ENCODE results near the gene IFNE. TPM values are rescaled to one million over a fixed set of nuclear protein-coding genes. Genes with fewer than 3 reads are reported as not detected.

The IFNE gene
- total and polyA plus RNA-seq, 2 donors (not counting 3 experiments of a cell fraction or from before 2014, with no cell fraction given): 0.22 to 1.4 TPM

DNA sequence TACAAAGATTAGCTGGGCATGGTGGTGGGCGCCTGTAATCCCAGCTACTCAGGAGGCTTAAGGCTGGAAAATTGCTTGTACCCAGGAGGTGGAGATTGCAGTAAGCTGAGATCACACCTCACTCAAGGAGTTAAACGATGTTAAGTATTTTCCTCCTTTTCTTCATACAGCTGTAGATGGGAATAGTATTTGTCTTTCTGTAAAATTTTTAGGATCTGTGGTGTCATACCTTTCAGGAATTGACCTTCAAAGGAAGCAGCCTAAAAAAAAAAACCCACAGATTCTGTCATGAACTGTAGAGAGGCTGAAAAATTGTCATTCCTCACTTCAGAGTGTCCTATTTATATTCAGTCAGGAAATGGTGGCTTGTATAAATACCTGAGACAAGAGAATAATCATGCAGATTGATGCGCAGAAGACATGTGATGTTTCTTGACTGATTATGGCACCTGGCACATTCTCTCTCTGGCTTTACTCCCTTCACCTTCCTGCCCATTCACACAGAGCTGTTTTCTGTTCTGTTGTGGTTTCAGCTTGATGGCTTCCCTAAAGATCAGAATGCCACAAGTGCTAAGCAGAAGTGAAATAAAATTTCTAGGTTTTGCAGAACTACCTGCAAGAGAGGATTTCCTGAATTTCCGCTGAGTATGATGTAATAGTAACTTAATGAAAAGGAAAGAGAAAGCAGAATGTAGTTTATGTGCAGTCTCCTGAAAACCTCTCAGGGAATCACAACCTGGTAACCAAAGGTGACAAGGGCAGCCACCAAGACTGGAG lies 38.1 kb downstream of the IFNE start:
- POLR2A ChIA-PET: no interaction called here
- Histone ChIP-seq H3K9me3 (replicated peaks; ENCODE audit: control insufficient read depth, insufficient read depth, low read length) (no peaks in the 10 kb centered on the region), H3K4me2 (ENCODE audit: insufficient read depth, low read length) (no peak overlapping the region), H3K9ac (replicated peaks; ENCODE audit: extremely low read depth, insufficient read depth, low read length) (no peak overlapping the region), H3K4me3 (replicated peaks in 1 of 3; ENCODE audit: insufficient read depth in 1 of 3, low read depth in 1 of 3, low read length in 3 of 3) (no peak overlapping the region), H2AFZ (ENCODE audit: low read depth, low read length) (no peak overlapping the region), H4K20me1 (replicated peaks; ENCODE audit: control insufficient read depth, extremely low read depth, insufficient read depth, low read length) (no peaks in the 10 kb centered on the region), H3K27me3 (ENCODE audit: control insufficient read depth in 2 of 2, insufficient read depth in 2 of 2, low read length in 2 of 2) (peaks cover 1 to 20% of the 10 kb centered on the region in 2 experiments), H3K79me2 (ENCODE audit: control insufficient read depth, insufficient read depth, low read length) (no peaks in the 10 kb centered on the region), H3K27ac (ENCODE audit: insufficient read depth, low read depth, low read length) (no peak overlapping the region), H3K4me1 (ENCODE audit: control insufficient read depth, extremely low read depth, insufficient read depth, low read length) (no peaks in the 10 kb centered on the region), H3K36me3 (ENCODE audit: control insufficient read depth in 2 of 2, extremely low read depth in 1 of 2, insufficient read depth in 2 of 2, low read length in 2 of 2) (no peaks in the 10 kb centered on the region), H3K9me1 (replicated peaks; ENCODE audit: control insufficient read depth, extremely low read depth, insufficient read depth, low read length) (no peaks in the 10 kb centered on the region)
- no TSS peak for BruUV-seq (replicated peaks)
- intact Hi-C loops (cut with micrococcal nuclease) (no loop called here), dilution Hi-C loops (cut with MboI; ENCODE audit: extremely low pct_ligation_motif_present, low sequenced_read_pairs) (no loop called here)
- CTCF ChIA-PET: interaction anchor here (1.4 to 2.5 kb wide), 2 partner anchors 9 to 22 kb away, joined by 3 to 14 read pairs; no protein-coding TSS in a partner anchor
- TF ChIP-seq POLR2AphosphoS5 (IDR thresholded peaks at IDR 0.05; ENCODE audit: insufficient read depth, low read depth, low read length) (no peak), MYC (IDR thresholded peaks at IDR 0.05; ENCODE audit: low read depth, low read length) (no peak), JUN (IDR thresholded peaks at IDR 0.05; ENCODE audit: borderline replicate concordance, insufficient read depth, insufficient read length, low read depth) (no peak), GATA2 (IDR thresholded peaks at IDR 0.05; ENCODE audit: insufficient read depth, insufficient read length, low read depth, low read length) (no peak), EZH2 (IDR thresholded peaks at IDR 0.05; ENCODE audit: borderline replicate concordance, low read depth, low read length, severe bottlenecking) (no peak), POLR2A (IDR thresholded peaks at IDR 0.05; ENCODE audit: low read depth, low read length) (no peak), FOS (IDR thresholded peaks at IDR 0.05; ENCODE audit: borderline replicate concordance, insufficient read depth, low read length) (no peak)
- TF ChIP-seq, protein P1, sequence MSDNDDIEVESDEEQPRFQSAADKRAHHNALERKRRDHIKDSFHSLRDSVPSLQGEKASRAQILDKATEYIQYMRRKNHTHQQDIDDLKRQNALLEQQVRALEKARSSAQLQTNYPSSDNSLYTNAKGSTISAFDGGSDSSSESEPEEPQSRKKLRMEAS (IDR thresholded peaks at IDR 0.05; ENCODE audit: insufficient read depth, insufficient read length): no peak
- TF ChIP-seq, protein P2, sequence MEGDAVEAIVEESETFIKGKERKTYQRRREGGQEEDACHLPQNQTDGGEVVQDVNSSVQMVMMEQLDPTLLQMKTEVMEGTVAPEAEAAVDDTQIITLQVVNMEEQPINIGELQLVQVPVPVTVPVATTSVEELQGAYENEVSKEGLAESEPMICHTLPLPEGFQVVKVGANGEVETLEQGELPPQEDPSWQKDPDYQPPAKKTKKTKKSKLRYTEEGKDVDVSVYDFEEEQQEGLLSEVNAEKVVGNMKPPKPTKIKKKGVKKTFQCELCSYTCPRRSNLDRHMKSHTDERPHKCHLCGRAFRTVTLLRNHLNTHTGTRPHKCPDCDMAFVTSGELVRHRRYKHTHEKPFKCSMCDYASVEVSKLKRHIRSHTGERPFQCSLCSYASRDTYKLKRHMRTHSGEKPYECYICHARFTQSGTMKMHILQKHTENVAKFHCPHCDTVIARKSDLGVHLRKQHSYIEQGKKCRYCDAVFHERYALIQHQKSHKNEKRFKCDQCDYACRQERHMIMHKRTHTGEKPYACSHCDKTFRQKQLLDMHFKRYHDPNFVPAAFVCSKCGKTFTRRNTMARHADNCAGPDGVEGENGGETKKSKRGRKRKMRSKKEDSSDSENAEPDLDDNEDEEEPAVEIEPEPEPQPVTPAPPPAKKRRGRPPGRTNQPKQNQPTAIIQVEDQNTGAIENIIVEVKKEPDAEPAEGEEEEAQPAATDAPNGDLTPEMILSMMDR (IDR thresholded peaks at IDR 0.05; ENCODE audit: extremely low read depth in 1 of 2, insufficient read depth in 1 of 2, low read depth in 1 of 2, low read length in 2 of 2): no peak
- DNase-seq (ENCODE audit: low read depth, low spot score) (no peak), FAIRE-seq (no peak)

All from endothelial cell of umbilical vein (primary cell).